Measurements from ENCODE around the gene AKIP1. TPM values are rescaled to one million over a fixed set of nuclear protein-coding genes. Genes with fewer than 3 reads are reported as not detected.

Gene AKIP1
- total RNA-seq, 1 donor from 2014 or later = 11.8 TPM

DNA sequence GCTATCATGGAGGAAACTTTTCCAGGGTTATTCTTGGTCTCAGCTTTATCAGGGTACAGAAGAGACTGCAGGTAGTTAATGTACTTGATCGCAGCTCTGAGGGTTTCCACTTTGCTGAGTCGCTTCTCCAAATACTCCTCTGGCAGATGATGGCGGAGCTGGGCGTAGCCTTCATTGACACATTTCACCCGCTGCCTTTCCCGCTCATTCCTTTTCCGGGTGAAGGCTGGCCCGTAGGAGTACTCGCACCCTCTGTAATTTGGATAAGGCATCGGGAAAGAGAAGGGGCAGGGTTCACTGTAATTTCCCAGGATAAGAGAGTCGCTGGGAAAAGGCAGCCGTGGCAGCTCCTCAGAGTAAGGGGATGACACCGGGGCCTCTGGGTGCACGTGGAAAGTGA is 26.7 kb downstream of the AKIP1 start:
- Mint-ChIP-seq H3K4me3 (no peak overlapping the region), H3K4me1 (peaks cover 18% of the 10 kb centered on the region), H3K36me3 (no peaks in the 10 kb centered on the region), H3K27ac (no peak overlapping the region), H3K27me3 (ENCODE audit: low read depth) (no peaks in the 10 kb centered on the region), H3K9me3 (no peaks in the 10 kb centered on the region)
- TF ChIP-seq, protein P1, sequence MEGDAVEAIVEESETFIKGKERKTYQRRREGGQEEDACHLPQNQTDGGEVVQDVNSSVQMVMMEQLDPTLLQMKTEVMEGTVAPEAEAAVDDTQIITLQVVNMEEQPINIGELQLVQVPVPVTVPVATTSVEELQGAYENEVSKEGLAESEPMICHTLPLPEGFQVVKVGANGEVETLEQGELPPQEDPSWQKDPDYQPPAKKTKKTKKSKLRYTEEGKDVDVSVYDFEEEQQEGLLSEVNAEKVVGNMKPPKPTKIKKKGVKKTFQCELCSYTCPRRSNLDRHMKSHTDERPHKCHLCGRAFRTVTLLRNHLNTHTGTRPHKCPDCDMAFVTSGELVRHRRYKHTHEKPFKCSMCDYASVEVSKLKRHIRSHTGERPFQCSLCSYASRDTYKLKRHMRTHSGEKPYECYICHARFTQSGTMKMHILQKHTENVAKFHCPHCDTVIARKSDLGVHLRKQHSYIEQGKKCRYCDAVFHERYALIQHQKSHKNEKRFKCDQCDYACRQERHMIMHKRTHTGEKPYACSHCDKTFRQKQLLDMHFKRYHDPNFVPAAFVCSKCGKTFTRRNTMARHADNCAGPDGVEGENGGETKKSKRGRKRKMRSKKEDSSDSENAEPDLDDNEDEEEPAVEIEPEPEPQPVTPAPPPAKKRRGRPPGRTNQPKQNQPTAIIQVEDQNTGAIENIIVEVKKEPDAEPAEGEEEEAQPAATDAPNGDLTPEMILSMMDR (IDR thresholded peaks at IDR 0.05; ENCODE audit: unreplicated experiment) = no peak
- DNase-seq (ENCODE audit: low spot score in 2 of 2, unreplicated experiment in 2 of 2) = no peak

DNA sequence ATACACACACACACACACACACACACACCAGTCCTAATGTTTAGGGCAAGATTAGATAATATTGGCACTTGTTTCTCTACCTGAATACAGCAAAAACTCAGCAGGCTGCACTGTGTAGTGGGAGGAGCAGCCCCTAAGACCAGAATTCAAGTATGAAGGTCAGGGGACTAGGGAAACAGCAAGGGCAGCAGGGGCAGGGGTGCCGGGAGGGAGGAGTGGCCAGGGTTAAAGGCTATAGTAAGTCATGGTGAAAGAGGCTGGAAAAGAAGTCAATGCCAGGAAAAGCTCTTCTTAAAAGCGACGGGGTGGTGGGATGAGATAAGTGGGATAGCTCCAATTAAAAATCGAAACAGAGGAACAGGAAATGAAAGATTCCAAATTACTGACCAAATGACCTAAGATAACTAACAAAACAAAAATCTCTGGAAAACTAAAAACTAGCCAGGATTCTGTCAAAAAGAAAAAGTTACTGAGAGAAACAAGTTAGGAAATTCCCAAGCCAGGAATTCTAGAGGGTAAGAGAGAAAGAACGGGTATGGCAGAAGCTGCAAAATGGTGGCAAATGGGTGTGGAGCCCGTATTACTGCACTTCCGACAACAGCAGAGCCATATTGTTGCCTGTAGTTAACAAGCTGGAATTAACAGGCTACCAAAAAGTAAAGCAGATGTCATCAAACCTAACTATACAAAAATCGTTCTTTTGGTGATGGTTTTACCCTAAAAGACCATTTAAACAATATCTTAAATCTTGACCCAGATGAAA is 30.5 kb downstream of the AKIP1 start:
- H3K4me1 Mint-ChIP-seq = peaks cover 9% of the 10 kb centered on the region
- H3K27ac Mint-ChIP-seq = no peak overlapping the region
- H3K36me3 Mint-ChIP-seq = no peaks in the 10 kb centered on the region
- H3K27me3 Mint-ChIP-seq (ENCODE audit: low read depth) = no peaks in the 10 kb centered on the region
- peaks cover 4% of the 10 kb centered on the region for H3K9me3 Mint-ChIP-seq
- H3K4me3 Mint-ChIP-seq = no peak overlapping the region
- DNase-seq (ENCODE audit: low spot score in 2 of 2, unreplicated experiment in 2 of 2) = no peak
- TF ChIP-seq, protein P1 (IDR thresholded peaks at IDR 0.05; ENCODE audit: unreplicated experiment) = no peak

DNA sequence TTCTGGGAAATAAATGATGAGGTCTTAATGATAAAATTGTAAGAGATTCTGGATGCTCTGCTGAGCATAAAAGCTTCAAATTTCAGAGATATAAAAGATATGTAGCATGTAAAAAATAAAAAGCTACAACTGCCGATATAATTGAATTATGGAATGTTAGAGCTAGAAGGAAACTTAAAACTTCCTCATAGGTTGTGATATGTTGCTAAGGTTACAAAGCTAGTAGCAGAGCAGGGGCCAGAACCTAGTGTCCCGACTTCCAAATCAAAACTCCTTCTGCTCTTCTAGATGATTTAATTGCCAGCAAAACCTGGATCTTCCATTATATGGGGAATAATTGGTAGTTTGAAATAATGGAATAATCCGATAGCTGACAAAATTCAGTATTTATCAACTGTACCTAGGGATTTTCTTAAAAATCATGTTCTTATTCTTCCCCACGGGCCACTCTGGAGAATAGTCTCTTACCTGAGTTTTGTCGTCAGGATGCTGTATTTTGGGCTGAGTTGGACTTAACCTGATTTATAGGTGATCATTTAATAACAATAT is 31.6 kb downstream of the AKIP1 start, which contains the start of gene ASCL3:
Gene ASCL3 (minus strand): TSS at position 499 of the 549 bp plus-strand sequence. CDS start 4,855 bp downstream, outside the sequence.
- Mint-ChIP-seq H3K4me3 (no peak within 1 kb of the TSS), H3K9me3 (peaks cover 4% of the 10 kb centered on the region), H3K27ac (no peak within 1 kb of the TSS), H3K36me3 (peaks cover 4% of the 10 kb centered on the region), H3K4me1 (peaks cover 9% of the 10 kb centered on the region), H3K27me3 (ENCODE audit: low read depth) (no peaks in the 10 kb centered on the region)
- TF ChIP-seq, protein P1 (IDR thresholded peaks at IDR 0.05; ENCODE audit: unreplicated experiment) = no peak
- no peak for DNase-seq (ENCODE audit: low spot score in 2 of 2, unreplicated experiment in 2 of 2)

DNA sequence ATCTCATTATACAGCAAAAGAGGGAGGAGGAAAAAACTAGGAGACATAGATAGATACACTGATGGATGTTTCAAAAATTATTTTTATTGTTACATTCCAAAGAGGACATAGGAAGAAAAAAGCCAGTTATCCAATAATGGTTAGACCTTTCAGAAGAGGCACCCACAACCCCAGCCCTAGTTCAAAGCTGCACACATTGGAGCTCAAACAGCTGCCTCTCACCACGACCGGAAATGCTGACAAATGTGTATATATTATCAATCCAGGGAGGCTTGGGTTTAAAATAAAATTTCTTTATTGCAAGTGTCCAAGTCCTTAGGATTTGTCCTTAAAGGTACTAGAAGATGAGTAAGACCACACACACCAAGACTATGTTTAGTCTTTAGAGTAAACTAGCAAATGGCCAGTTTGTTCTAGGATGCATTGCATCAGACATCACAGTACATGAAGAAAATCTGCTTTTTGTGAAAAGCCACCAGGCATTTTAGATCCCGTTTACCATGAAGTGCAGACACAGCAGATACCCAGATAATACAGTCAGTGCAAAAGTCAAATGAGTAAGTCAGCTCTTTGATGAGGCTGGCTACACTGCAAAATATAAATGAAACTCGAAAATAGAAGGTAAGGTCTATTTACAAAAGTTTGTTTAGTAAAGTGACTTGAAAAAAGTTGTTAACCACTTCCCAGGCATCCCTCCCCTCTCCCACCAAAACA is 36.4 kb downstream of the AKIP1 start:
- Mint-ChIP-seq H3K27ac (no peak overlapping the region), H3K4me3 (no peak overlapping the region), H3K9me3 (peaks cover 4% of the 10 kb centered on the region), H3K4me1 (peaks cover 6% of the 10 kb centered on the region), H3K27me3 (ENCODE audit: low read depth) (no peaks in the 10 kb centered on the region), H3K36me3 (peaks cover 17% of the 10 kb centered on the region)
- no peak for DNase-seq (ENCODE audit: low spot score in 2 of 2, unreplicated experiment in 2 of 2)
- TF ChIP-seq, protein P1 (IDR thresholded peaks at IDR 0.05; ENCODE audit: unreplicated experiment) = no peak

DNA sequence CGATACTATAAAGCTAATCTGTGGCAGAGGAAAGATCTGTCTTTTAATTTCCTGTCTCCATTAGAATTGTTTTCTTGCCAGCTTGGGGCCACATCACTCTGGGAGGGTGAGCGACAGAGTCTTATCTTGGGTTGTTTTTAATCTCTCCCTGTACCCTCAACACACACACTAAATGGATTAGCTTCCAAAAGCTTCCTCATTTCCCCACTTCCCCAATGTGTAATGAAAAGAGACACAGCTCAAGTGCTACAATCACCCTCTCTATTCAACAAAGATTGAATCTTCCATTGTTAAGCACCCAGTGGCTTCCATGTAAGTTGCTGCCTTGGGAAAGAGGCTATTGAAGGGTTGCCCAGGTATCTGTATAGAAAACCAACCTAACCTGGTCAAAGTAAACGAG is 37.9 kb downstream of the AKIP1 start:
- peaks cover 4% of the 10 kb centered on the region for H3K9me3 Mint-ChIP-seq
- no peaks in the 10 kb centered on the region for H3K4me1 Mint-ChIP-seq
- no peak overlapping the region for H3K4me3 Mint-ChIP-seq
- TF ChIP-seq, protein P1 (IDR thresholded peaks at IDR 0.05; ENCODE audit: unreplicated experiment) = no peak
- H3K27ac Mint-ChIP-seq = no peak overlapping the region
- peaks cover 21% of the 10 kb centered on the region for H3K36me3 Mint-ChIP-seq
- H3K27me3 Mint-ChIP-seq (ENCODE audit: low read depth) = no peaks in the 10 kb centered on the region
- no peak for DNase-seq (ENCODE audit: low spot score in 2 of 2, unreplicated experiment in 2 of 2)

Measured in mesothelial cell of epicardium (in vitro differentiated cells).